ENCODE measurements around the gene SLC16A12. TPM values are rescaled to one million over a fixed set of nuclear protein-coding genes. Genes with fewer than 3 reads are reported as not detected.
A peak's percentile ranks its signal among the peaks of the same experiment; 100 is the strongest.
"Not testable (repeated sequence)": the region's sequence is repeated elsewhere in the genome, so short reads cannot be mapped to it uniquely, and the experiment has no call there.

Gene SLC16A12
- total RNA-seq, 1 donor from 2014 or later: 1.6 TPM

- Histone ChIP-seq H3K27ac (ENCODE audit: low read depth, low read length) (peak overlapping the region; percentile 83), H3K36me3 (ENCODE audit: control insufficient read depth in 3 of 3, insufficient read depth in 3 of 3, low read length in 3 of 3) (peaks cover 3 to 7% (median 7%) of the 10 kb centered on the region in 3 donors), H3K27me3 (ENCODE audit: control insufficient read depth in 3 of 3, insufficient read depth in 3 of 3, low read length in 3 of 3) (no peaks in the 10 kb centered on the region), H3K9me3 (ENCODE audit: control insufficient read depth in 3 of 3, low read length in 3 of 3) (no peaks in the 10 kb centered on the region), H3K4me3 (ENCODE audit: low read length in 3 of 3) (peak overlapping the region; percentile 89 to 97 (median 93)), H3K9ac (ENCODE audit: low read depth in 1 of 3, low read length in 3 of 3) (peak overlapping the region; percentile 81 to 84 (median 81)), H3K4me1 (ENCODE audit: control insufficient read depth in 3 of 3, insufficient read depth in 3 of 3, low read length in 3 of 3) (peaks cover 5 to 16% (median 10%) of the 10 kb centered on the region in 3 donors)
Observed at GRCh38 chr10:89414879-89415821, 120.2 kb downstream of the SLC16A12 start.

GRCh38 chr10:89414146-89414878 lies 121.1 kb downstream of the SLC16A12 start, which contains the start of gene IFIT5:
IFIT5 (plus strand) TSS chr10:89414568; CDS start chr10:89414799, 231 bp downstream.
- Histone ChIP-seq H3K27ac (ENCODE audit: low read depth, low read length) (peak within 1 kb of the TSS; percentile 83), H3K9me3 (ENCODE audit: control insufficient read depth in 3 of 3, low read length in 3 of 3) (no peaks in the 10 kb centered on the region), H3K36me3 (ENCODE audit: control insufficient read depth in 3 of 3, insufficient read depth in 3 of 3, low read length in 3 of 3) (peaks cover 3 to 7% (median 7%) of the 10 kb centered on the region in 3 donors), H3K9ac (ENCODE audit: low read depth in 1 of 3, low read length in 3 of 3) (peak within 1 kb of the TSS; percentile 81 to 84 (median 81)), H3K4me3 (ENCODE audit: low read length in 3 of 3) (peak within 1 kb of the TSS; percentile 89 to 97 (median 93)), H3K27me3 (ENCODE audit: control insufficient read depth in 3 of 3, insufficient read depth in 3 of 3, low read length in 3 of 3) (no peaks in the 10 kb centered on the region), H3K4me1 (ENCODE audit: control insufficient read depth in 3 of 3, insufficient read depth in 3 of 3, low read length in 3 of 3) (peaks cover 5 to 16% (median 10%) of the 10 kb centered on the region in 3 donors)

GRCh38 chr10:89413398-89413912 lies 121.9 kb downstream of the SLC16A12 start:
- Histone ChIP-seq H3K36me3 (ENCODE audit: control insufficient read depth in 3 of 3, insufficient read depth in 3 of 3, low read length in 3 of 3) (peaks cover 3 to 7% (median 7%) of the 10 kb centered on the region in 3 donors), H3K4me1 (ENCODE audit: control insufficient read depth in 3 of 3, insufficient read depth in 3 of 3, low read length in 3 of 3) (peaks cover 5 to 16% (median 10%) of the 10 kb centered on the region in 3 donors), H3K27ac (ENCODE audit: low read depth, low read length) (peak overlapping the region; percentile 83), H3K27me3 (ENCODE audit: control insufficient read depth in 3 of 3, insufficient read depth in 3 of 3, low read length in 3 of 3) (no peaks in the 10 kb centered on the region), H3K9ac (ENCODE audit: low read depth in 1 of 3, low read length in 3 of 3) (peak overlapping the region; percentile 81 to 84 (median 81)), H3K4me3 (ENCODE audit: low read length in 3 of 3) (peak overlapping the region in 2 of 3 donors; percentile 89 to 97), H3K9me3 (ENCODE audit: control insufficient read depth in 3 of 3, low read length in 3 of 3) (no peaks in the 10 kb centered on the region)

- not testable (repeated sequence) for H3K9ac ChIP-seq (ENCODE audit: low read depth in 1 of 3, low read length in 3 of 3); H3K27me3 ChIP-seq (ENCODE audit: control insufficient read depth in 3 of 3, insufficient read depth in 3 of 3, low read length in 3 of 3); H3K9me3 ChIP-seq (ENCODE audit: control insufficient read depth in 3 of 3, low read length in 3 of 3); H3K36me3 ChIP-seq (ENCODE audit: control insufficient read depth in 3 of 3, insufficient read depth in 3 of 3, low read length in 3 of 3); H3K4me3 ChIP-seq (ENCODE audit: low read length in 3 of 3); H3K27ac ChIP-seq (ENCODE audit: low read depth, low read length)
- H3K4me1 ChIP-seq (ENCODE audit: control insufficient read depth in 3 of 3, insufficient read depth in 3 of 3, low read length in 3 of 3): peaks cover 5 to 16% (median 10%) of the 10 kb centered on the region in 3 donors
Observed at GRCh38 chr10:89412276-89412675, 123.1 kb downstream of the SLC16A12 start.

GRCh38 chr10:89411135-89411534 lies 124.3 kb downstream of the SLC16A12 start:
- peaks cover 5 to 16% (median 10%) of the 10 kb centered on the region in 3 donors for H3K4me1 ChIP-seq (ENCODE audit: control insufficient read depth in 3 of 3, insufficient read depth in 3 of 3, low read length in 3 of 3)
- H3K27ac ChIP-seq (ENCODE audit: low read depth, low read length); H3K9me3 ChIP-seq (ENCODE audit: control insufficient read depth in 3 of 3, low read length in 3 of 3); H3K4me3 ChIP-seq (ENCODE audit: low read length in 3 of 3); H3K36me3 ChIP-seq (ENCODE audit: control insufficient read depth in 3 of 3, insufficient read depth in 3 of 3, low read length in 3 of 3); H3K27me3 ChIP-seq (ENCODE audit: control insufficient read depth in 3 of 3, insufficient read depth in 3 of 3, low read length in 3 of 3); H3K9ac ChIP-seq (ENCODE audit: low read depth in 1 of 3, low read length in 3 of 3): not testable (repeated sequence)

- H3K9me3 ChIP-seq (ENCODE audit: control insufficient read depth in 3 of 3, low read length in 3 of 3); H3K27ac ChIP-seq (ENCODE audit: low read depth, low read length); H3K36me3 ChIP-seq (ENCODE audit: control insufficient read depth in 3 of 3, insufficient read depth in 3 of 3, low read length in 3 of 3); H3K27me3 ChIP-seq (ENCODE audit: control insufficient read depth in 3 of 3, insufficient read depth in 3 of 3, low read length in 3 of 3); H3K4me3 ChIP-seq (ENCODE audit: low read length in 3 of 3); H3K9ac ChIP-seq (ENCODE audit: low read depth in 1 of 3, low read length in 3 of 3): not testable (repeated sequence)
- peaks cover 5 to 15% (median 10%) of the 10 kb centered on the region in 3 donors for H3K4me1 ChIP-seq (ENCODE audit: control insufficient read depth in 3 of 3, insufficient read depth in 3 of 3, low read length in 3 of 3)
Observed at GRCh38 chr10:89410551-89410950, 124.8 kb downstream of the SLC16A12 start.

- not testable (repeated sequence) for H3K27ac ChIP-seq (ENCODE audit: low read depth, low read length); H3K4me3 ChIP-seq (ENCODE audit: low read length in 3 of 3); H3K27me3 ChIP-seq (ENCODE audit: control insufficient read depth in 3 of 3, insufficient read depth in 3 of 3, low read length in 3 of 3); H3K9ac ChIP-seq (ENCODE audit: low read depth in 1 of 3, low read length in 3 of 3); H3K36me3 ChIP-seq (ENCODE audit: control insufficient read depth in 3 of 3, insufficient read depth in 3 of 3, low read length in 3 of 3); H3K9me3 ChIP-seq (ENCODE audit: control insufficient read depth in 3 of 3, low read length in 3 of 3); H3K4me1 ChIP-seq (ENCODE audit: control insufficient read depth in 3 of 3, insufficient read depth in 3 of 3, low read length in 3 of 3)
Observed at GRCh38 chr10:89409282-89409681, 126.1 kb downstream of the SLC16A12 start.

- H3K4me1 ChIP-seq (ENCODE audit: control insufficient read depth in 3 of 3, insufficient read depth in 3 of 3, low read length in 3 of 3); H3K27me3 ChIP-seq (ENCODE audit: control insufficient read depth in 3 of 3, insufficient read depth in 3 of 3, low read length in 3 of 3); H3K27ac ChIP-seq (ENCODE audit: low read depth, low read length); H3K9me3 ChIP-seq (ENCODE audit: control insufficient read depth in 3 of 3, low read length in 3 of 3); H3K4me3 ChIP-seq (ENCODE audit: low read length in 3 of 3); H3K9ac ChIP-seq (ENCODE audit: low read depth in 1 of 3, low read length in 3 of 3): not testable (repeated sequence)
- H3K36me3 ChIP-seq (ENCODE audit: control insufficient read depth in 3 of 3, insufficient read depth in 3 of 3, low read length in 3 of 3): peaks cover 3 to 16% (median 6%) of the 10 kb centered on the region in 3 donors
Observed at GRCh38 chr10:89407792-89408191, 127.6 kb downstream of the SLC16A12 start.

- not testable (repeated sequence) for H3K27ac ChIP-seq (ENCODE audit: low read depth, low read length); H3K4me3 ChIP-seq (ENCODE audit: low read length in 3 of 3); H3K27me3 ChIP-seq (ENCODE audit: control insufficient read depth in 3 of 3, insufficient read depth in 3 of 3, low read length in 3 of 3); H3K9ac ChIP-seq (ENCODE audit: low read depth in 1 of 3, low read length in 3 of 3); H3K4me1 ChIP-seq (ENCODE audit: control insufficient read depth in 3 of 3, insufficient read depth in 3 of 3, low read length in 3 of 3); H3K9me3 ChIP-seq (ENCODE audit: control insufficient read depth in 3 of 3, low read length in 3 of 3)
- H3K36me3 ChIP-seq (ENCODE audit: control insufficient read depth in 3 of 3, insufficient read depth in 3 of 3, low read length in 3 of 3): peaks cover 7 to 24% (median 11%) of the 10 kb centered on the region in 3 donors
Observed at GRCh38 chr10:89406178-89406577, 129.2 kb downstream of the SLC16A12 start.

Data from skeletal muscle tissue (tissue), 4 donors.